Naive thymus-derived CD4-positive, alpha-beta T cell (primary cell): ENCODE measurements around the gene POP7. TPM values are rescaled to one million over a fixed set of nuclear protein-coding genes. Genes with fewer than 3 reads are reported as not detected.
"Not testable (repeated sequence)": the region's sequence is repeated elsewhere in the genome, so short reads cannot be mapped to it uniquely, and the experiment has no call there.

Source experiments
- ATAC-seq: fragments of 150-1000 bp; cut with Tn5 transposase; 2 replicates; pipeline ENCODE4 v1.10.0; 2021; ENCODE audit warnings: mild to moderate bottlenecking, moderate library complexity
- CTCF ChIA-PET: fragments of 350-600 bp; sonication (Branson Sonifier 250); formaldehyde crosslinking; loops from one replicate; lab custom pipeline; 2021; ENCODE audit warnings: antibody characterized with exemption; lab: Charles Lee
- POLR2A ChIA-PET: fragments of 350-600 bp; sonication (Branson Sonifier 250); formaldehyde crosslinking; loops from one replicate; lab custom pipeline; 2021; ENCODE audit warnings: antibody characterized with exemption, inconsistent platforms; lab: Charles Lee
- DNase-seq, 9 donors: peaks; one replicate each; pipeline versions ENCODE4 v3.0.0 to v3.0.0-alpha.2; 2020 to 2022; ENCODE audit warnings: mixed read lengths in 1 of 9
- H3K27ac ChIP-seq: one replicate; pipeline ENCODE4 v1.7.0; 2013; ENCODE audit warnings: mild to moderate bottlenecking, low read depth, low read length, moderate library complexity
- H3K27me3 ChIP-seq, 2 donors: one replicate each; pipeline ENCODE4 v1.7.0; 2013; ENCODE audit warnings: low read length in 2 of 2, mild to moderate bottlenecking in 2 of 2, moderate library complexity in 2 of 2; ENCODE audit not compliant: control insufficient read depth in 2 of 2, insufficient read depth in 2 of 2
- H3K36me3 ChIP-seq, 3 experiments: 1 replicate in 2 of 3; 2 replicates in 1 of 3; pipeline ENCODE4 v1.7.0; 2013; ENCODE audit warnings: low read length in 3 of 3, mild to moderate bottlenecking in 3 of 3, moderate library complexity in 1 of 3; ENCODE audit not compliant: insufficient read depth in 3 of 3, control insufficient read depth in 2 of 3
- H3K4me1 ChIP-seq, 2 donors: one replicate each; pipeline ENCODE4 v1.7.0; 2013; ENCODE audit warnings: low read length in 2 of 2, mild to moderate bottlenecking in 2 of 2, moderate library complexity in 1 of 2; ENCODE audit not compliant: control insufficient read depth in 2 of 2, insufficient read depth in 2 of 2
- H3K4me3 ChIP-seq: 2 replicates; pipeline ENCODE4 v1.7.0; 2013; ENCODE audit warnings: mild to moderate bottlenecking, low read length
- H3K9me3 ChIP-seq, 3 experiments: 1 replicate in 2 of 3; 2 replicates in 1 of 3; pipeline ENCODE4 v1.7.0; 2013; ENCODE audit warnings: low read length in 3 of 3; ENCODE audit not compliant: control insufficient read depth in 2 of 3
- H3K27ac Mint-ChIP-seq, 9 donors: one replicate each; pipeline ENCODE4 v1.8.0; 2020 to 2022; ENCODE audit warnings: mixed read lengths in 9 of 9, mild to moderate bottlenecking in 8 of 9, moderate library complexity in 5 of 9, inconsistent platforms in 2 of 9
- H3K27me3 Mint-ChIP-seq, 5 donors: one replicate each; pipeline ENCODE4 v1.8.0; 2021 to 2022; ENCODE audit warnings: mixed read lengths in 5 of 5, mild to moderate bottlenecking in 1 of 5
- H3K36me3 Mint-ChIP-seq, 5 donors: one replicate each; pipeline ENCODE4 v1.8.0; 2020 to 2022; ENCODE audit warnings: mixed read lengths in 5 of 5, mild to moderate bottlenecking in 3 of 5, inconsistent platforms in 1 of 5
- H3K4me1 Mint-ChIP-seq, 7 donors: one replicate each; pipeline ENCODE4 v1.8.0; 2020 to 2022; ENCODE audit warnings: mixed read lengths in 7 of 7, mild to moderate bottlenecking in 3 of 7, inconsistent platforms in 1 of 7
- H3K4me3 Mint-ChIP-seq, 10 donors: one replicate each; pipeline ENCODE4 v1.8.0; 2020 to 2022; ENCODE audit warnings: mild to moderate bottlenecking in 10 of 10, mixed read lengths in 10 of 10, moderate library complexity in 6 of 10, inconsistent platforms in 2 of 10
- H3K9me3 Mint-ChIP-seq, 11 donors: one replicate each; pipeline ENCODE4 v1.8.0; 2020 to 2022; ENCODE audit warnings: mixed read lengths in 11 of 11, mild to moderate bottlenecking in 4 of 11, inconsistent platforms in 1 of 11, moderate library complexity in 1 of 11
- intact Hi-C, 2 donors: fragments of 100-400 bp; cut with micrococcal nuclease; formaldehyde crosslinking; loops; one replicate each; pipeline ENCODE4 v1.15.1; 2023
- polyA plus RNA-seq, 2 donors: library from polyadenylated mRNA; unstranded; fragments of 300-500 nt; fragmentation: Illumina TruSeq; gene quantifications; one replicate each; pipeline ENCODE4 v1.2.3, GENCODE V29; 2021
- total RNA-seq, 6 experiments: library from RNA in 5 of 6; stranded (reverse) in 5 of 6; gene quantifications; 1 replicate in 5 of 6; 2 replicates in 1 of 6; pipeline ENCODE4 v1.2.3 and lab custom pipeline; 2021 to 2026

Gene POP7
- total and polyA plus RNA-seq, 7 experiments from 2014 or later = 8.9 to 56.4 (median 17.7) TPM

DNA sequence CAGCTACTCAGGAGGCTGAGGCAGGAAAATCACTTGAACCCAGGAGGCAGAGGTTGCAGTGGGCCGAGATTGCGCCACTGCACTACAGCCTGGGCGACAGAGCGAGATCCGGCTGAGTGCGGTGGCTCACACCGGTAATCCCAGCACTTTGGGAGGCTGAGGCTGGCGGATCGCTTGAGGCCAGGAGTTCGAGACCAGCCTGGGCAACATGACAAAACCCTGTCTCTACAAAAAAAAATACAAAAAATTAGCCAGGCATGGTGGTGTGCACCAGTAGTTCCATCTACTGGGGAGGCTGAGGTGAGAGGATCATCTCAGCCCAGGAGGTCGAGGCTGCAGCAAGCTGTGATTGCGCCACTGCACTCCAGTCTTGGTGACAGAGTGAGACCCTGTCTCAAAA, 36.8 kb upstream of the POP7 start:
- ATAC-seq, H3K4me3 Mint-ChIP-seq, H3K9me3 Mint-ChIP-seq, H3K27me3 ChIP-seq, intact Hi-C loops, H3K9me3 ChIP-seq, H3K36me3 Mint-ChIP-seq, H3K27ac ChIP-seq, H3K36me3 ChIP-seq, DNase-seq, H3K4me1 ChIP-seq, H3K4me3 ChIP-seq, CTCF ChIA-PET, H3K27ac Mint-ChIP-seq: not testable (repeated sequence)
- POLR2A ChIA-PET = interaction anchor here (1.3 kb wide), 1 partner anchor 10 kb away, joined by 3 read pairs; no protein-coding TSS in a partner anchor
- H3K4me1 Mint-ChIP-seq = peaks cover 0 to 15% (median 0%) of the 10 kb centered on the region in 7 donors
- H3K27me3 Mint-ChIP-seq = peaks cover 0 to 31% (median 0%) of the 10 kb centered on the region in 5 donors

DNA sequence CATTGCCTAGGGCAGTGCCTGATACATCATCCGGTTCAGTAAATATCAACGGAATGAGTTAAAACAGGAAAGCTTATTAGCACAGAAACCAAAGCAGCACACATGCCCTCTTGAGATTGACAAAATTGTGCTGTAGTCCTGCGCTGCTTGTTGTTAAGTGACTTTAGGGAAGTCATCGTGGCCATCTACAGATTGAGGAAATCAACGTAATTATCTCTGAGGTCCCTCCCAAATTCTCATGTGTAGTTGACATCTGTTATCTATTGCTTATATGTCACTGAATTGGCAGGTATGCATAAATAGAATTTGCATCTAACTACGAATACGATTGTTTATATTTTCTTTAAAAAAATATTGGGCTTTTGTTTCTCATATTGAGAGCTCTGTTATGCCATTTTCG, 35.8 kb upstream of the POP7 start:
- peaks cover 0 to 4% (median 0%) of the 10 kb centered on the region in 11 donors for H3K9me3 Mint-ChIP-seq
- ChIA-PET CTCF (no interaction called here), POLR2A (interaction anchor here (0.7 to 1.3 kb wide), 2 partner anchors 11 to 18 kb away, joined by 3 to 6 read pairs; no protein-coding TSS in a partner anchor)
- ATAC-seq (no peak), DNase-seq (no peak)
- Histone ChIP-seq H3K9me3 (no peaks in the 10 kb centered on the region), H3K4me1 (no peaks in the 10 kb centered on the region), H3K27me3 (no peaks in the 10 kb centered on the region), H3K27ac (no peak overlapping the region), H3K4me3 (no peak overlapping the region), H3K36me3 (peaks cover 0 to 5% (median 0%) of the 10 kb centered on the region in 3 experiments)
- peaks cover 0 to 8% (median 0%) of the 10 kb centered on the region in 5 donors for H3K36me3 Mint-ChIP-seq
- intact Hi-C loops = loop anchor here in 1 of 2 donors (10.0 kb wide), 1 partner anchor 575 kb away; the partner anchor contains the start of gene FIS1
- no peak overlapping the region for H3K27ac Mint-ChIP-seq
- peaks cover 0 to 15% (median 0%) of the 10 kb centered on the region in 7 donors for H3K4me1 Mint-ChIP-seq
- peaks cover 0 to 31% (median 0%) of the 10 kb centered on the region in 5 donors for H3K27me3 Mint-ChIP-seq
- no peak overlapping the region for H3K4me3 Mint-ChIP-seq

DNA sequence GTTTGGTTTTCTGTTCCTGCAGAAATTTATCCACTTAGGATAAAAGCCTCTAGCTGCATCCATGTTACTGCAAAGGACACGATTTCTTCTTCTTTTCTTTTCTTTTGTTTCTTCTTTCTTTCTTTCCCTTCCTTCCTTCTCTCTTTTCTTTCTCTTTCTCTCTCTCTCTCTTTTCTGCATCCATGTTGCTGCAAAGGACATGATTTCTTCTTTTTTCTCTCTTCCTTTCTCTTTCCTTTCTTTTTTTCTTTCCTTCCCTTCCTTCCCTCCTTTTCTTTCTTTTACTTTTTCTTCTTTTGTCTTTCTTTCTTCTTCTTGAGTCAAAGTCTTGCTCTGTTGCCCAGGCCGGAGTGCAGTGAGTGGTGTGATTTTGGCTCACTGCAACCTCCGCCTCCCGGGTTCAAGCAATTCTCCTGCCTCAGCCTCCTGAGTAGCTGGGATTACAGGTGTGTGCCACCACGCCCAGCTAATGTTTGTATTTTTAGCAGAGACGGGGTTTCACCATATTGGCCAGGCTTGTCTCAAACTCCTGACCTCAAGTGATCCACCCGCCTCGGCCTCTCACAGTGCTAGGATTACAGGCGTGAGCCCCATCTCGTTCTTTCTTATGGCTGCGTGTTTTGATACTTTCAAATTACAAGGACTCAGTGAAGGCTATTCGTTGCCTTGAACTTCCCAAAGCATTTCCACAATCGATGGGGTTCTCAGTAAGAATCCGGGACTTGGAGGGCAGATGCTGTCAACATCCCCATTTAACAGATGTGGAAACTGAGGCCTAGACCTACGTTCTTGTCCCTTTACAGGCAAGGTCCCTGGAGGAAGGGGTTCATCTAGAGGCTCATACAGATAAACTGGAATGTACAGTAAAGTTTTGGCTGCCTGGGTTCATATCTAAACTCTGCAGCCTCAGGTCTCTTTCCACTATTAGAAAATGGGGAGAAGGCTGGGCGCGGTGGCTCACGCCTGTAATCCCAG, 34.3 kb upstream of the POP7 start:
- ATAC-seq = no peak
- peaks cover 0 to 9% (median 0%) of the 10 kb centered on the region in 3 experiments for H3K36me3 ChIP-seq
- Mint-ChIP-seq H3K27ac (peak overlapping the region in 2 of 9 donors; percentile 11 to 38), H3K4me1 (peaks cover 4 to 19% (median 5%) of the 10 kb centered on the region in 7 donors), H3K9me3 (peaks cover 0 to 4% (median 0%) of the 10 kb centered on the region in 11 donors), H3K36me3 (peaks cover 0 to 8% (median 0%) of the 10 kb centered on the region in 5 donors), H3K4me3 (peak overlapping the region in 4 of 10 donors; percentile 23 to 98 (median 38)), H3K27me3 (peaks cover 0 to 26% (median 0%) of the 10 kb centered on the region in 5 donors)
- no peaks in the 10 kb centered on the region for H3K4me1 ChIP-seq
- POLR2A ChIA-PET = interaction anchor here (0.6 to 1.1 kb wide), 3 partner anchors 7 to 73 kb away, joined by 3 to 5 read pairs (median 3); no protein-coding TSS in a partner anchor
- H3K27me3 ChIP-seq = no peaks in the 10 kb centered on the region
- no peaks in the 10 kb centered on the region for H3K9me3 ChIP-seq
- no peak overlapping the region for H3K27ac ChIP-seq
- no peak overlapping the region for H3K4me3 ChIP-seq
- no peak for DNase-seq
- CTCF ChIA-PET = no interaction called here
- intact Hi-C loops = loop anchor here (2.0 to 10.0 kb wide), 2 partner anchors 15 to 573 kb away; partner anchors contain the start of genes ACTL6B (in 1 of the 2) and FIS1 (in 1 of the 2)

DNA sequence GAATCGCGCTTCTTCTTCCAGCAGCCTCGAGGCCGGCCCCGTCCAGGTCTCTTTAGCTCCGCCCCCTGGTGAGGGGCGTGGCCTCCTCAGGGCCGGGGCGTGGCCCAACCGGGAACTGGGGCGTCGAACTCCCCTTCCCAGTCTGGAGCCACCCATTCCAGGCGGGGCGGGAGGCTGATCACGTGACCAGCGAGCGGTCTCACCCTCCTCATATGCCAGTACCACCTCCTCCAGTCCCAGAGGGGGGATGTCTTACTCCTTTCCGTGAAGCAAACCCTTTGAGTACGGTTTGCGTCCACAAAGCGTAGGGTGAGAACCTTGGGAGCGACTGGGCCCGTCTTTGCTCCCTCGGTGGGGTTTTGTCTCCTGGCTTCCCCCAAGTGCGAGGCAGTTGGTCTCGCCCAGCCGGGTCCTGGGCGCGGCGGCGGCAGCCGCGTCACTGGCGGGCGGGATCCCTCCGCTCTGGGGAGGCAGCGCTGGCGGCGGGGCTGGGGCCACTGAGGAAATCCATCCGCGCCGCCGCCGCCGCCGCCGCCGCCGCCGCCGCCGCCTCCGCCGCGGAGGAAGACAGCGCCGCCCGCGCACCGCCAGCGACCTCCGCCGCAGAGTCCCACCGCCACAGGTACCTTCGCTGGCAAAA, 32.5 kb upstream of the POP7 start, which contains the start of gene GNB2:
GNB2 (plus strand) TSS at position 439 of the 640 bp plus-strand sequence. CDS start 2,526 bp downstream, outside the sequence.
- DNase-seq (peak; percentile 92 to 100 (median 96)), ATAC-seq (peak; percentile 75)
- H3K36me3 Mint-ChIP-seq = peaks cover 0 to 8% (median 0%) of the 10 kb centered on the region in 5 donors
- no peaks in the 10 kb centered on the region for H3K9me3 ChIP-seq
- H3K4me1 Mint-ChIP-seq = peaks cover 9 to 25% (median 15%) of the 10 kb centered on the region in 7 donors
- CTCF ChIA-PET = interaction anchor here (1.3 kb wide), 1 partner anchor 31 kb away, joined by 3 read pairs; no protein-coding TSS in a partner anchor
- no peaks in the 10 kb centered on the region for H3K4me1 ChIP-seq
- peaks cover 0 to 4% (median 0%) of the 10 kb centered on the region in 11 donors for H3K9me3 Mint-ChIP-seq
- H3K36me3 ChIP-seq = peaks cover 0 to 27% (median 2%) of the 10 kb centered on the region in 3 experiments
- intact Hi-C loops = loop anchor here (1.0 to 10.0 kb wide), 14 partner anchors 17 to 571 kb away; partner anchors contain the start of genes ACTL6B (in 2 of the 2), FBXO24 (in 2 of the 2), LRCH4 (in 2 of the 2) and MOSPD3 (in 2 of the 2)
- H3K27ac Mint-ChIP-seq = peak within 1 kb of the TSS; percentile 88 to 97 (median 95)
- H3K4me3 Mint-ChIP-seq = peak within 1 kb of the TSS; percentile 89 to 99 (median 96)
- peak within 1 kb of the TSS; percentile 98 for H3K27ac ChIP-seq
- POLR2A ChIA-PET = interaction anchor here (0.6 to 1.3 kb wide), 12 partner anchors 9 to 352 kb away, joined by 3 to 14 read pairs (median 4); partner anchors contain the start of gene FBXO24
- peak within 1 kb of the TSS; percentile 82 for H3K4me3 ChIP-seq
- peaks cover 0 to 17% (median 0%) of the 10 kb centered on the region in 5 donors for H3K27me3 Mint-ChIP-seq
- no peaks in the 10 kb centered on the region for H3K27me3 ChIP-seq

DNA sequence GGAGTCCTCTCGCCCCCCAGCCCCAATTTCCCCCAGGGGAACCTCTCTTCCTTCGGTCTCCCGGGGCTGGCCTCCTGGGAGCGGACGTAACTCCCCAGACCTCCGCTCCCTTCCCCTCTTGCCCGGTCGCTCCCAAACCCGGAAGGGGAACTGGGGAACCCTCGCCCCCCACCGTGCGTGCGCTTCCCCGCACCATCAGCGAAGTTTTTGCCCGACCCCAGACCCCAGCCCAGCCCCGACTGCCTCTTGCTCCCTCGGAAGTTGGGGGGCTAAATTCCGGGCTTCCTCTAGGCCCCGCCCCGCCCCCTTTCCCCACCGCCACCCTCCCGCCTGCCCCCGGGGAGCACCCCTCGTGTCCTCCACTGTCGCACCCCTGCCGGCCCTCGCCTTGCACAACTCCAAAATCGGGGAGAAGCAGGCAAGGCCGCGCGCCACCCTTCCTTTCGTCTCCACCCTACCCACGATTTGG, 31.9 kb upstream of the POP7 start:
- ChIA-PET POLR2A (interaction anchor here (1.2 to 3.8 kb wide), 10 partner anchors 9 to 237 kb away, joined by 3 to 37 read pairs (median 8); partner anchors contain the start of genes FBXO24, GIGYF1, LRCH4 and MOSPD3), CTCF (interaction anchor here (1.0 to 1.5 kb wide), 4 partner anchors 18 to 110 kb away, joined by 3 to 4 read pairs (median 3); no protein-coding TSS in a partner anchor)
- Histone ChIP-seq H3K36me3 (peaks cover 0 to 32% (median 5%) of the 10 kb centered on the region in 3 experiments), H3K4me1 (no peaks in the 10 kb centered on the region), H3K9me3 (no peaks in the 10 kb centered on the region), H3K27ac (peak overlapping the region; percentile 98), H3K27me3 (no peaks in the 10 kb centered on the region), H3K4me3 (peak overlapping the region; percentile 82)
- peaks cover 0 to 10% (median 0%) of the 10 kb centered on the region in 5 donors for H3K36me3 Mint-ChIP-seq
- DNase-seq (peak in 4 of 9 donors; percentile 30 to 48 (median 36)), ATAC-seq (no peak)
- peak overlapping the region; percentile 89 to 99 (median 96) for H3K4me3 Mint-ChIP-seq
- intact Hi-C loops = loop anchor here (1.0 to 10.0 kb wide), 15 partner anchors 17 to 571 kb away; partner anchors contain the start of genes ACTL6B (in 2 of the 2), FBXO24 (in 2 of the 2), LRCH4 (in 2 of the 2) and MOSPD3 (in 2 of the 2)
- H3K27ac Mint-ChIP-seq = peak overlapping the region; percentile 88 to 97 (median 95)
- peaks cover 9 to 27% (median 15%) of the 10 kb centered on the region in 7 donors for H3K4me1 Mint-ChIP-seq
- peaks cover 0 to 4% (median 0%) of the 10 kb centered on the region in 11 donors for H3K9me3 Mint-ChIP-seq
- H3K27me3 Mint-ChIP-seq = peaks cover 0 to 17% (median 0%) of the 10 kb centered on the region in 5 donors
